GM12878 (cell line): ENCODE measurements around the gene ZNF506. TPM values are rescaled to one million over a fixed set of nuclear protein-coding genes. Genes with fewer than 3 reads are reported as not detected.
A peak's percentile ranks its signal among the peaks of the same experiment; 100 is the strongest.

Source experiments
- CREB1 ChIP-seq: IDR thresholded peaks from 2 replicates; pipeline ENCODE4 v1.6.1; 2012; ENCODE audit warnings: low read depth, mild to moderate bottlenecking, inconsistent platforms
- FOS ChIP-seq: IDR thresholded peaks from 3 replicates; pipeline ENCODE4 v1.6.1; 2011; ENCODE audit warnings: borderline replicate concordance; ENCODE audit not compliant: insufficient read length; ENCODE audit errors: extremely low read depth
- IKZF1 ChIP-seq: fragments of 450-650 bp; conservative IDR thresholded peaks from 2 replicates; pipeline ENCODE4 v1.6.1; 2017; ENCODE audit warnings: antibody characterized with exemption, mild to moderate bottlenecking
- IKZF2 ChIP-seq, 2 experiments: fragments of 450-650 bp; IDR thresholded peaks; 2 replicates each; pipeline ENCODE4 v1.6.1; 2017; ENCODE audit warnings: mild to moderate bottlenecking in 2 of 2, moderate library complexity in 2 of 2
- JUND ChIP-seq: IDR thresholded peaks from 2 replicates; pipeline ENCODE4 v1.6.1; 2012; ENCODE audit warnings: low read depth, mild to moderate bottlenecking, low read length, improper control_type of control experiment, moderate library complexity
- LARP7 ChIP-seq: fragments of 450-650 bp; IDR thresholded peaks from 2 replicates; pipeline ENCODE4 v1.6.1; 2017; ENCODE audit warnings: mild to moderate bottlenecking
- MTA3 ChIP-seq: IDR thresholded peaks from 2 replicates; pipeline ENCODE4 v1.6.1; 2012; ENCODE audit warnings: low read length, inconsistent platforms, borderline replicate concordance
- NKRF ChIP-seq: fragments of 450-650 bp; conservative IDR thresholded peaks from 2 replicates; pipeline ENCODE4 v1.6.1; 2017; ENCODE audit warnings: mild to moderate bottlenecking, moderate library complexity
- POU2F2 ChIP-seq: IDR thresholded peaks from 3 replicates; pipeline ENCODE4 v1.6.1; 2011; ENCODE audit warnings: low read depth, mild to moderate bottlenecking, low read length, borderline replicate concordance
- RB1 ChIP-seq: fragments of 450-650 bp; formaldehyde crosslinking; IDR thresholded peaks from 2 replicates; pipeline ENCODE4 v1.6.1; 2017; ENCODE audit warnings: mild to moderate bottlenecking, borderline replicate concordance
- SMAD5 ChIP-seq: IDR thresholded peaks from 2 replicates; pipeline ENCODE4 v1.6.1; 2016; ENCODE audit warnings: antibody characterized with exemption, low read depth
- SMARCA5 ChIP-seq: fragments of 450-650 bp; IDR thresholded peaks from 2 replicates; pipeline ENCODE4 v1.6.1; 2017; ENCODE audit warnings: mild to moderate bottlenecking
- TCF3 ChIP-seq: IDR thresholded peaks from 2 replicates; pipeline ENCODE4 v1.6.1; 2012; ENCODE audit warnings: low read depth, mild to moderate bottlenecking, low read length, borderline replicate concordance; ENCODE audit not compliant: insufficient read depth
- YY1 ChIP-seq: IDR thresholded peaks from 2 replicates; pipeline ENCODE4 v1.6.1; 2011; ENCODE audit warnings: low read depth, mild to moderate bottlenecking, low read length
- polyA plus RNA-seq, 11 experiments: library from polyadenylated mRNA; depleted of rRNA in 4 of 11; unstranded in 6 of 11; stranded (reverse) in 5 of 11; fragments of >200 nt; fragmentation: Nextera tagmentation in 4 of 11; fragmentation: Illumina TruSeq in 1 of 11; extraction: Ambion mirVana in 4 of 11; extraction: Trizol in 1 of 11; gene quantifications; 1 replicate in 1 of 11; 2 replicates in 10 of 11; pipeline versions ENCODE4 v1.2.1 to v1.2.3, GENCODE V29; 2011 to 2016; ENCODE audit warnings: inconsistent platforms in 2 of 11, missing spikeins in 2 of 11, low read depth in 1 of 11
- total RNA-seq, 4 experiments: library from RNA; depleted of rRNA in 3 of 4; stranded (reverse); fragments of >200 nt in 3 of 4; fragmentation: Illumina TruSeq in 1 of 4; extraction: Trizol in 1 of 4; gene quantifications; 2 replicates each; pipeline versions ENCODE4 v1.2.1 to v1.2.3, GENCODE V29; 2013 to 2021
- TF ChIP-seq, protein P1 (sequence below): IDR thresholded peaks from 2 replicates; pipeline ENCODE4 v1.6.1; 2011; ENCODE audit warnings: borderline replicate concordance, low read depth, mild to moderate bottlenecking, moderate library complexity, mixed read lengths, low read length; ENCODE audit not compliant: insufficient read depth; ENCODE audit errors: extremely low read length
- TF ChIP-seq, protein P2 (sequence below): fragments of 450-650 bp; IDR thresholded peaks from 2 replicates; pipeline ENCODE4 v1.6.1; 2016; ENCODE audit warnings: mild to moderate bottlenecking, moderate library complexity, borderline replicate concordance
- TF ChIP-seq, protein P3 (sequence below): fragments of 450-650 bp; formaldehyde crosslinking; IDR thresholded peaks from 2 replicates; pipeline ENCODE4 v1.5.0; 2022; ENCODE audit warnings: mild to moderate bottlenecking, missing genetic modification characterization
- TF ChIP-seq, protein P4 (sequence below): IDR thresholded peaks from 2 replicates; pipeline ENCODE4 v1.6.1; 2012; ENCODE audit warnings: low read depth, low read length, improper control_type of control experiment

The ZNF506 gene
- total and polyA plus RNA-seq, 10 of the 15 experiments (the other 5 are each of a cell fraction or from before 2014, with no cell fraction given) = 3.5 to 12.0 (median 7.9) TPM

DNA sequence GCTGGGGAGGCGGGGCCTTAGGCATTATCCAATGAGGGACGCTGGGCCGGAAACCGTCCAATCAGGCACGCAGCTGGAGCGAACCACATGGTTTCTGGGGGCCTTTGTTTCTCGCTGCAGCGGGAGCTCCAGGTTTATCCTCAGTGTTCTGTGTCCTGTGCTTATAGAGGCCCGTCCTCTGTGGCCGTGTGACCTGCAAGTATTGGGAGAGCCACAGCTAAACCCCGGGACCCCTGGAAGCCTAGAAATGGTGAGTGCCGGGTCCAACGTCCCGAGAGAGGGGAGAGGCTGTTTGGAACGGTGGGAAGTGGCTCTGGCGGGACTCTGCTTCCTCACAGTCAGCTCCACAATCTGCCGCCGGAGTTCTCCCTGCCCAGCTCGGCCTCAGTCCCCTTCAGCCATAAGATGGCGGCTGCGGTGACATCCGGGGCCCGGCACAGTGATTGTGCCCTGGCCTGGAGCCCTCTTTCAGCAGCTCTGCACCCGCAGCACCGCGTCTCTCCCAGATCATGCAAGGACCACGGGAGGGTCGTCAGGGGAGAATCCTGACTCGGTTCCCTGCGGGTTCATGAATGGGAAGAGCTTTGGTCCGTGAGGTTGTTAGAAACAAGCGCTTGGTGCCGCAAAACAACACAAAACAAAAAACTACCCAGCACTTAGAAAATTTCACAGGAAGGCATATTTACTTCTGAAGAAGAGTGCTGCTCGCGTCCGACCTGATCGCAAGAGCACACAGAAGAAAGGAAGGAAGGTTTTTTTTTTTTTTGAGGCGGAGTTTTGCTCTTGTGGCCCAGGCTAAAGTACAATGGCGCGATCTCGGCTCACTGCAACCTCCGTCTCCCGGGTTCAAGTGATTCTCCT is 44.4 kb upstream of the ZNF506 start, which contains the start of gene ZNF253 (continued):
- TF ChIP-seq, protein P1, sequence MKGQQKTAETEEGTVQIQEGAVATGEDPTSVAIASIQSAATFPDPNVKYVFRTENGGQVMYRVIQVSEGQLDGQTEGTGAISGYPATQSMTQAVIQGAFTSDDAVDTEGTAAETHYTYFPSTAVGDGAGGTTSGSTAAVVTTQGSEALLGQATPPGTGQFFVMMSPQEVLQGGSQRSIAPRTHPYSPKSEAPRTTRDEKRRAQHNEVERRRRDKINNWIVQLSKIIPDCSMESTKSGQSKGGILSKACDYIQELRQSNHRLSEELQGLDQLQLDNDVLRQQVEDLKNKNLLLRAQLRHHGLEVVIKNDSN = peak; percentile 35
- TF ChIP-seq RB1 (peak; percentile 47; the same call in 1 of the 2 replicates), SMAD5 (peak; percentile 75; the same call in 1 of the 2 replicates), YY1 (peak; percentile 94), IKZF2 (IDR thresholded peaks at IDR 0.05) (peak; percentile 21 to 45; a peak in 2 of 4 replicates), IKZF1 (peak; percentile 71), TCF3 (no peak), LARP7 (peak; percentile 66), MTA3 (no peak), JUND (no peak), NKRF (0 out of 2 replicates have a peak, but pooled peaks have one; percentile 61), FOS (peak; percentile 70), CREB1 (peak; percentile 53; the same call in 1 of the 2 replicates), SMARCA5 (no peak; the same call in 1 of the 2 replicates), POU2F2 (peak; percentile 72; the same call in 2 of the 3 replicates)
- TF ChIP-seq, protein P2, sequence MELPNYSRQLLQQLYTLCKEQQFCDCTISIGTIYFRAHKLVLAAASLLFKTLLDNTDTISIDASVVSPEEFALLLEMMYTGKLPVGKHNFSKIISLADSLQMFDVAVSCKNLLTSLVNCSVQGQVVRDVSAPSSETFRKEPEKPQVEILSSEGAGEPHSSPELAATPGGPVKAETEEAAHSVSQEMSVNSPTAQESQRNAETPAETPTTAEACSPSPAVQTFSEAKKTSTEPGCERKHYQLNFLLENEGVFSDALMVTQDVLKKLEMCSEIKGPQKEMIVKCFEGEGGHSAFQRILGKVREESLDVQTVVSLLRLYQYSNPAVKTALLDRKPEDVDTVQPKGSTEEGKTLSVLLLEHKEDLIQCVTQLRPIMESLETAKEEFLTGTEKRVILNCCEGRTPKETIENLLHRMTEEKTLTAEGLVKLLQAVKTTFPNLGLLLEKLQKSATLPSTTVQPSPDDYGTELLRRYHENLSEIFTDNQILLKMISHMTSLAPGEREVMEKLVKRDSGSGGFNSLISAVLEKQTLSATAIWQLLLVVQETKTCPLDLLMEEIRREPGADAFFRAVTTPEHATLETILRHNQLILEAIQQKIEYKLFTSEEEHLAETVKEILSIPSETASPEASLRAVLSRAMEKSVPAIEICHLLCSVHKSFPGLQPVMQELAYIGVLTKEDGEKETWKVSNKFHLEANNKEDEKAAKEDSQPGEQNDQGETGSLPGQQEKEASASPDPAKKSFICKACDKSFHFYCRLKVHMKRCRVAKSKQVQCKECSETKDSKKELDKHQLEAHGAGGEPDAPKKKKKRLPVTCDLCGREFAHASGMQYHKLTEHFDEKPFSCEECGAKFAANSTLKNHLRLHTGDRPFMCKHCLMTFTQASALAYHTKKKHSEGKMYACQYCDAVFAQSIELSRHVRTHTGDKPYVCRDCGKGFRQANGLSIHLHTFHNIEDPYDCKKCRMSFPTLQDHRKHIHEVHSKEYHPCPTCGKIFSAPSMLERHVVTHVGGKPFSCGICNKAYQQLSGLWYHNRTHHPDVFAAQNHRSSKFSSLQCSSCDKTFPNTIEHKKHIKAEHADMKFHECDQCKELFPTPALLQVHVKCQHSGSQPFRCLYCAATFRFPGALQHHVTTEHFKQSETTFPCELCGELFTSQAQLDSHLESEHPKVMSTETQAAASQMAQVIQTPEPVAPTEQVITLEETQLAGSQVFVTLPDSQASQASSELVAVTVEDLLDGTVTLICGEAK = no peak
- TF ChIP-seq, protein P3, sequence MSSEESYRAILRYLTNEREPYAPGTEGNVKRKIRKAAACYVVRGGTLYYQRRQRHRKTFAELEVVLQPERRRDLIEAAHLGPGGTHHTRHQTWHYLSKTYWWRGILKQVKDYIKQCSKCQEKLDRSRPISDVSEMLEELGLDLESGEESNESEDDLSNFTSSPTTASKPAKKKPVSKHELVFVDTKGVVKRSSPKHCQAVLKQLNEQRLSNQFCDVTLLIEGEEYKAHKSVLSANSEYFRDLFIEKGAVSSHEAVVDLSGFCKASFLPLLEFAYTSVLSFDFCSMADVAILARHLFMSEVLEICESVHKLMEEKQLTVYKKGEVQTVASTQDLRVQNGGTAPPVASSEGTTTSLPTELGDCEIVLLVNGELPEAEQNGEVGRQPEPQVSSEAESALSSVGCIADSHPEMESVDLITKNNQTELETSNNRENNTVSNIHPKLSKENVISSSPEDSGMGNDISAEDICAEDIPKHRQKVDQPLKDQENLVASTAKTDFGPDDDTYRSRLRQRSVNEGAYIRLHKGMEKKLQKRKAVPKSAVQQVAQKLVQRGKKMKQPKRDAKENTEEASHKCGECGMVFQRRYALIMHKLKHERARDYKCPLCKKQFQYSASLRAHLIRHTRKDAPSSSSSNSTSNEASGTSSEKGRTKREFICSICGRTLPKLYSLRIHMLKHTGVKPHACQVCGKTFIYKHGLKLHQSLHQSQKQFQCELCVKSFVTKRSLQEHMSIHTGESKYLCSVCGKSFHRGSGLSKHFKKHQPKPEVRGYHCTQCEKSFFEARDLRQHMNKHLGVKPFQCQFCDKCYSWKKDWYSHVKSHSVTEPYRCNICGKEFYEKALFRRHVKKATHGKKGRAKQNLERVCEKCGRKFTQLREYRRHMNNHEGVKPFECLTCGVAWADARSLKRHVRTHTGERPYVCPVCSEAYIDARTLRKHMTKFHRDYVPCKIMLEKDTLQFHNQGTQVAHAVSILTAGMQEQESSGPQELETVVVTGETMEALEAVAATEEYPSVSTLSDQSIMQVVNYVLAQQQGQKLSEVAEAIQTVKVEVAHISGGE = no peak
- TF ChIP-seq, protein P4, sequence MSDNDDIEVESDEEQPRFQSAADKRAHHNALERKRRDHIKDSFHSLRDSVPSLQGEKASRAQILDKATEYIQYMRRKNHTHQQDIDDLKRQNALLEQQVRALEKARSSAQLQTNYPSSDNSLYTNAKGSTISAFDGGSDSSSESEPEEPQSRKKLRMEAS = peak; percentile 51; the same call in 1 of the 2 replicates
